Caco-2 (cell line): ENCODE measurements around the gene FAM118B. TPM values are rescaled to one million over a fixed set of nuclear protein-coding genes. Genes with fewer than 3 reads are reported as not detected.

ENCODE experiments used
- BruUV-seq: library from RNA; stranded (reverse); fragments of 400-500 nt; replicated peaks from 2 replicates; lab custom pipeline; 2021; lab: Mats Ljungman, UMichigan
- CTCF ChIA-PET: fragments of 300-600 bp; sonication (Branson Sonifier 250); formaldehyde crosslinking; loops from one replicate; lab custom pipeline; 2022; ENCODE audit warnings: antibody characterized with exemption; lab: Charles Lee
- POLR2A ChIA-PET: fragments of 300-600 bp; sonication (Branson Sonifier 250); formaldehyde crosslinking; loops from one replicate; lab custom pipeline; 2022; ENCODE audit warnings: antibody characterized with exemption; lab: Charles Lee
- DNase-seq, 2 experiments: peaks; one replicate each; pipeline versions ENCODE4 v3.0.0 to v3.0.0-alpha.2; 2020 to 2022
- H3K27me3 ChIP-seq: replicated peaks from 2 replicates; pipeline ENCODE4 v1.6.0; 2011; ENCODE audit warnings: low read length; ENCODE audit not compliant: control insufficient read depth, insufficient read depth
- H3K36me3 ChIP-seq: 2 replicates; pipeline ENCODE4 v1.5.1; 2011; ENCODE audit warnings: low read length; ENCODE audit not compliant: control insufficient read depth, insufficient read depth
- H3K4me1 ChIP-seq: fragments of 250-450 bp; sonication (Bioruptor Pico); 2 replicates; pipeline ENCODE4 v1.5.1; 2020; ENCODE audit warnings: mild to moderate bottlenecking
- H3K4me3 ChIP-seq: 2 replicates; pipeline ENCODE4 v1.5.1; 2011; ENCODE audit warnings: low read depth, mild to moderate bottlenecking, control low read depth, low read length
- H3K9me3 ChIP-seq: fragments of 250-450 bp; sonication (Bioruptor Pico); 2 replicates; pipeline ENCODE4 v1.5.1; 2020; ENCODE audit warnings: mild to moderate bottlenecking, moderate library complexity
- H3K27ac Mint-ChIP-seq: one replicate; pipeline ENCODE4 v1.8.0; 2022; ENCODE audit warnings: mixed read lengths; ENCODE audit not compliant: unreplicated experiment
- H3K27me3 Mint-ChIP-seq: one replicate; pipeline ENCODE4 v1.8.0; 2022; ENCODE audit warnings: mixed read lengths; ENCODE audit not compliant: insufficient read depth, unreplicated experiment
- H3K36me3 Mint-ChIP-seq: one replicate; pipeline ENCODE4 v1.8.0; 2022; ENCODE audit warnings: mild to moderate bottlenecking, mixed read lengths; ENCODE audit not compliant: insufficient read depth, unreplicated experiment
- H3K4me1 Mint-ChIP-seq: one replicate; pipeline ENCODE4 v1.8.0; 2022; ENCODE audit warnings: low read depth, mixed read lengths; ENCODE audit not compliant: unreplicated experiment
- H3K4me3 Mint-ChIP-seq: one replicate; pipeline ENCODE4 v1.8.0; 2022; ENCODE audit warnings: mild to moderate bottlenecking, moderate library complexity, mixed read lengths; ENCODE audit not compliant: unreplicated experiment
- H3K9me3 Mint-ChIP-seq: one replicate; pipeline ENCODE4 v1.8.0; 2022; ENCODE audit warnings: mixed read lengths; ENCODE audit not compliant: unreplicated experiment
- intact Hi-C: fragments of 100-400 bp; cut with micrococcal nuclease; formaldehyde crosslinking; loops from one replicate; pipeline ENCODE4 v1.10.0; 2022; ENCODE audit not compliant: unreplicated experiment
- total RNA-seq: library from RNA; stranded (reverse); gene quantifications from 2 replicates; pipeline ENCODE4 v1.2.3, GENCODE V29; 2022
- TF ChIP-seq, protein P1 (sequence below), 2 experiments: fragments of 200-600 bp in 1 of 2; IDR thresholded peaks; 1 replicate in 1 of 2; 2 replicates in 1 of 2; pipeline versions ENCODE4 v1.5.1 to v1.8.0; 2011 to 2022; ENCODE audit warnings: antibody characterized with exemption in 1 of 2, control low read depth in 1 of 2, inconsistent platforms in 1 of 2, low read depth in 1 of 2, low read length in 1 of 2, mild to moderate bottlenecking in 1 of 2, moderate library complexity in 1 of 2; ENCODE audit not compliant: insufficient read depth in 1 of 2, severe bottlenecking in 1 of 2, unreplicated experiment in 1 of 2

The FAM118B gene
- total RNA-seq, 1 experiment from 2014 or later, result 36.5 TPM

DNA sequence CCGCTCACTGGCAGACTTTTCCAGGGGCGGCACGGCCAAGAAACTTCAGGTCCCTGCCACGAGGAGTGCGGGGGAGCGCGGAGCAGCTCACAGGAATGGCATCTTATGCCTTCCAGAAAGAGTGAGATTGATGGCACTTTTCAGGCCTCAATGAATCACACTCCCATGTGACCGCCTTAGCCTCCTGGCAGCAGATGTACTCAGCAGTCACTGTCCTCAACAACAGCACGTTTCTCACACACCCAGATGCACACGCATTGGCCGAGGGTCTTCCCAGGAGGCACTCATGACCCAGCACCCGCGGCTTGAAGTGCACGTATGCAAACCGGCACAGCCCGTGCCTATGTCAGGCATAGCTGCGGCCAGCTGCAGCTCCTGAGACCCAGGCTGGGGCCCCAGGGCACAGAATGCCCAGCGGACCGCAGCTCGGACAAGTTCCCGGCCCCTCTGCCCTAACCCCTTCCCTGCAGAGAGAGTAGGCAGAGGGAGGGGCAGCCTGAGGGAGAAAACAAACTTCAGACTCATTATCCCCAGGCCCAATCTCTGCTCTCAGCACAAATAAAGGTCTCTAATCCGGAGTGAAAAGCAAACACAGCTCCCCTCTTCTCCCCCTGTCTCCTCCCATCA lies 48.4 kb upstream of the FAM118B start:
- no peak for DNase-seq
- no peaks in the 10 kb centered on the region for H3K36me3 ChIP-seq
- H3K4me3 ChIP-seq, result no peak overlapping the region
- Mint-ChIP-seq H3K27me3 (no peaks in the 10 kb centered on the region), H3K4me1 (peaks cover 7% of the 10 kb centered on the region), H3K27ac (no peak overlapping the region), H3K4me3 (no peak overlapping the region), H3K9me3 (no peaks in the 10 kb centered on the region), H3K36me3 (no peaks in the 10 kb centered on the region)
- no TSS peak for BruUV-seq
- ChIA-PET CTCF (no interaction called here), POLR2A (interaction anchor here (0.6 kb wide), 1 partner anchor 75 kb away, joined by 4 read pairs; no protein-coding TSS in a partner anchor)
- H3K27me3 ChIP-seq, result no peaks in the 10 kb centered on the region
- no peaks in the 10 kb centered on the region for H3K9me3 ChIP-seq
- intact Hi-C loops, result no loop called here
- peaks cover 26% of the 10 kb centered on the region for H3K4me1 ChIP-seq
- TF ChIP-seq, protein P1, sequence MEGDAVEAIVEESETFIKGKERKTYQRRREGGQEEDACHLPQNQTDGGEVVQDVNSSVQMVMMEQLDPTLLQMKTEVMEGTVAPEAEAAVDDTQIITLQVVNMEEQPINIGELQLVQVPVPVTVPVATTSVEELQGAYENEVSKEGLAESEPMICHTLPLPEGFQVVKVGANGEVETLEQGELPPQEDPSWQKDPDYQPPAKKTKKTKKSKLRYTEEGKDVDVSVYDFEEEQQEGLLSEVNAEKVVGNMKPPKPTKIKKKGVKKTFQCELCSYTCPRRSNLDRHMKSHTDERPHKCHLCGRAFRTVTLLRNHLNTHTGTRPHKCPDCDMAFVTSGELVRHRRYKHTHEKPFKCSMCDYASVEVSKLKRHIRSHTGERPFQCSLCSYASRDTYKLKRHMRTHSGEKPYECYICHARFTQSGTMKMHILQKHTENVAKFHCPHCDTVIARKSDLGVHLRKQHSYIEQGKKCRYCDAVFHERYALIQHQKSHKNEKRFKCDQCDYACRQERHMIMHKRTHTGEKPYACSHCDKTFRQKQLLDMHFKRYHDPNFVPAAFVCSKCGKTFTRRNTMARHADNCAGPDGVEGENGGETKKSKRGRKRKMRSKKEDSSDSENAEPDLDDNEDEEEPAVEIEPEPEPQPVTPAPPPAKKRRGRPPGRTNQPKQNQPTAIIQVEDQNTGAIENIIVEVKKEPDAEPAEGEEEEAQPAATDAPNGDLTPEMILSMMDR (IDR thresholded peaks at IDR 0.05; ENCODE audit: insufficient read depth in 1 of 2, low read depth in 1 of 2, low read length in 1 of 2, severe bottlenecking in 1 of 2, unreplicated experiment in 1 of 2), result no peak

DNA sequence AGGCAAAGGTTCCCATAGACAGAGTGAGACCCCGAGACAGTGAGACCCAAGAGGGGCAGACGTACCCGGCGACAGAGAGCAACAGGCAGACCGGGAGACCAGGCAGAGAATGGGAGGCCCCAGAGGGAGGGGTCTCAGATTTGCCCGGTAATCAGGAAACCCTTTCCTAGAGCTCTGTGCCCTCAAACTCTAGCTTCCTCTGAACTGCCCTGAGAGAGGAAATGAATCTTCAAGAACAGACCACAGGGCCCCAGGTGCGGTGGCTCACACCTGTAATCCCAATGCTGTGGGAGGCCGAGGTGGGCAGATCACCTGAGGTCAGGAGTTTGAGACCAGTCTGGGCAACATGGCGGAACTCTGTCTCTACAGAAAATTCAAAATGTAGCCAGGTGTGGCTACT lies 47.8 kb upstream of the FAM118B start:
- Mint-ChIP-seq H3K36me3 (no peaks in the 10 kb centered on the region), H3K4me1 (peaks cover 7% of the 10 kb centered on the region), H3K4me3 (no peak overlapping the region), H3K27ac (no peak overlapping the region), H3K27me3 (no peaks in the 10 kb centered on the region), H3K9me3 (no peaks in the 10 kb centered on the region)
- H3K9me3 ChIP-seq, result no peaks in the 10 kb centered on the region
- H3K36me3 ChIP-seq, result no peaks in the 10 kb centered on the region
- intact Hi-C loops, result no loop called here
- no peaks in the 10 kb centered on the region for H3K27me3 ChIP-seq
- no TSS peak for BruUV-seq
- ChIA-PET POLR2A (no interaction called here), CTCF (no interaction called here)
- H3K4me1 ChIP-seq, result peaks cover 20% of the 10 kb centered on the region
- no peak for DNase-seq
- TF ChIP-seq, protein P1 (IDR thresholded peaks at IDR 0.05; ENCODE audit: insufficient read depth in 1 of 2, low read depth in 1 of 2, low read length in 1 of 2, severe bottlenecking in 1 of 2, unreplicated experiment in 1 of 2), result no peak
- no peak overlapping the region for H3K4me3 ChIP-seq

GRCh38 chr11:126164781-126165180 lies 46.8 kb upstream of the FAM118B start:
- ChIA-PET POLR2A (no interaction called here), CTCF (no interaction called here)
- Mint-ChIP-seq H3K27ac (no peak overlapping the region), H3K4me1 (peaks cover 7% of the 10 kb centered on the region), H3K27me3 (no peaks in the 10 kb centered on the region), H3K4me3 (no peak overlapping the region), H3K36me3 (no peaks in the 10 kb centered on the region), H3K9me3 (no peaks in the 10 kb centered on the region)
- intact Hi-C loops, result no loop called here
- H3K27me3 ChIP-seq, result no peaks in the 10 kb centered on the region
- DNase-seq, result no peak
- TF ChIP-seq, protein P1 (IDR thresholded peaks at IDR 0.05; ENCODE audit: insufficient read depth in 1 of 2, low read depth in 1 of 2, low read length in 1 of 2, severe bottlenecking in 1 of 2, unreplicated experiment in 1 of 2), result no peak
- H3K4me3 ChIP-seq, result no peak overlapping the region
- H3K36me3 ChIP-seq, result no peaks in the 10 kb centered on the region
- no peaks in the 10 kb centered on the region for H3K9me3 ChIP-seq
- BruUV-seq, result no TSS peak
- H3K4me1 ChIP-seq, result peaks cover 10% of the 10 kb centered on the region
